ENCODE measurements around the gene CC2D2B.
A peak's percentile ranks its signal among the peaks of the same experiment; 100 is the strongest.
"Not testable (repeated sequence)": the region's sequence is repeated elsewhere in the genome, so short reads cannot be mapped to it uniquely, and the experiment has no call there.

Gene CC2D2B

GRCh38 chr10:95906677-95907455 lies 909 bp upstream of the CC2D2B start:
- DNase-seq (ENCODE audit: low read depth in 4 of 4, low spot score in 1 of 4): peak in 3 of 4 experiments; percentile 2 to 28 (median 11)

GRCh38 chr10:95908450-95908849 lies 675 bp downstream of the CC2D2B start:
- DNase-seq (ENCODE audit: low read depth in 4 of 4, low spot score in 1 of 4): no peak

- DNase-seq (ENCODE audit: low read depth in 4 of 4, low spot score in 1 of 4): no peak
Measured at GRCh38 chr10:95909561-95909960, 1.8 kb downstream of the CC2D2B start.

GRCh38 chr10:95916039-95916438 lies 8.3 kb downstream of the CC2D2B start:
- DNase-seq (ENCODE audit: low read depth in 4 of 4, low spot score in 1 of 4): not testable (repeated sequence)

GRCh38 chr10:95920798-95921426 lies 13.1 kb downstream of the CC2D2B start:
- no peak for DNase-seq (ENCODE audit: low read depth in 4 of 4, low spot score in 1 of 4)

- DNase-seq (ENCODE audit: low read depth in 4 of 4, low spot score in 1 of 4): no peak
Measured at GRCh38 chr10:95925033-95925432, 17.3 kb downstream of the CC2D2B start.

- no peak for DNase-seq (ENCODE audit: low read depth in 4 of 4, low spot score in 1 of 4)
Measured at GRCh38 chr10:95935429-95935828, 27.7 kb downstream of the CC2D2B start.

- no peak for DNase-seq (ENCODE audit: low read depth in 4 of 4, low spot score in 1 of 4)
Measured at GRCh38 chr10:95941115-95941514, 33.3 kb downstream of the CC2D2B start.

- no peak for DNase-seq (ENCODE audit: low read depth in 4 of 4, low spot score in 1 of 4)
Measured at GRCh38 chr10:95963202-95963990, 55.6 kb downstream of the CC2D2B start.

- DNase-seq (ENCODE audit: low read depth in 4 of 4, low spot score in 1 of 4): no peak
Measured at GRCh38 chr10:95963991-95964389, 56.2 kb downstream of the CC2D2B start.

GRCh38 chr10:95964756-95965155 lies 57.0 kb downstream of the CC2D2B start:
- no peak for DNase-seq (ENCODE audit: low read depth in 4 of 4, low spot score in 1 of 4)

- DNase-seq (ENCODE audit: low read depth in 4 of 4, low spot score in 1 of 4): no peak
Measured at GRCh38 chr10:95976362-95977229, 68.8 kb downstream of the CC2D2B start.

- DNase-seq (ENCODE audit: low read depth in 4 of 4, low spot score in 1 of 4): no peak
Measured at GRCh38 chr10:95982200-95982599, 74.4 kb downstream of the CC2D2B start.

- DNase-seq (ENCODE audit: low read depth in 4 of 4, low spot score in 1 of 4): no peak
Measured at GRCh38 chr10:95987685-95988426, 80.1 kb downstream of the CC2D2B start.

GRCh38 chr10:95988702-95989101 lies 80.9 kb downstream of the CC2D2B start:
- DNase-seq (ENCODE audit: low read depth in 4 of 4, low spot score in 1 of 4): no peak

- not testable (repeated sequence) for DNase-seq (ENCODE audit: low read depth in 4 of 4, low spot score in 1 of 4)
Measured at GRCh38 chr10:95994376-95994775, 86.6 kb downstream of the CC2D2B start.

- DNase-seq (ENCODE audit: low read depth in 4 of 4, low spot score in 1 of 4): no peak
Measured at GRCh38 chr10:95998255-95998784, 90.5 kb downstream of the CC2D2B start.

GRCh38 chr10:96013956-96014355 lies 106.2 kb downstream of the CC2D2B start:
- DNase-seq (ENCODE audit: low read depth in 4 of 4, low spot score in 1 of 4): no peak

- DNase-seq (ENCODE audit: low read depth in 4 of 4, low spot score in 1 of 4): no peak
Measured at GRCh38 chr10:96014473-96015102, 106.8 kb downstream of the CC2D2B start.
